ENCODE results near the gene OSBPL3.
A peak's percentile ranks its signal among the peaks of the same experiment; 100 is the strongest.

Gene OSBPL3

GRCh38 chr7:24861336-24861735 is 118.6 kb downstream of the OSBPL3 start:
- no peak for DNase-seq (ENCODE audit: low read depth)

GRCh38 chr7:24860611-24861010 is 119.4 kb downstream of the OSBPL3 start:
- no peak for DNase-seq (ENCODE audit: low read depth)

GRCh38 chr7:24858108-24858977 is 121.6 kb downstream of the OSBPL3 start:
- no peak for DNase-seq (ENCODE audit: low read depth)

DNA sequence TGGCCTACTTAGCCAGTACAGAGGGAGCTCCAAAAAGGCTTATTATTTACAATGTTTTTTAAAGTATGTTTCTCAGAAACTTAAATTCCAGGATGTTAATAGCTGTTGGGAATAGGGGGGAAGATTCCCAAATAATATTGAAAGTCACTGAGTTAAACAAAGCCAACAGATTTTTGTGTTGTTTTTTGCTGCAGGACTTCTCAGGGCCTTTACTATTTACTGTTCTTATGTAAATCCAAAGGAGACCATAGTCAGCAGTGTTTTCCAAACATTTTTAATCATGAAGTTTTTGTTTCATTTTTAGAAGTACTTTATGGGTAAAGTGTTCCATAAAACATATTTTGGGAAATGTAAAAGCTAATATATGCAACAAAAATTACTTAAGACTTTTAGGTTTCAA is 122.4 kb downstream of the OSBPL3 start:
- DNase-seq (ENCODE audit: low read depth): no peak

DNA sequence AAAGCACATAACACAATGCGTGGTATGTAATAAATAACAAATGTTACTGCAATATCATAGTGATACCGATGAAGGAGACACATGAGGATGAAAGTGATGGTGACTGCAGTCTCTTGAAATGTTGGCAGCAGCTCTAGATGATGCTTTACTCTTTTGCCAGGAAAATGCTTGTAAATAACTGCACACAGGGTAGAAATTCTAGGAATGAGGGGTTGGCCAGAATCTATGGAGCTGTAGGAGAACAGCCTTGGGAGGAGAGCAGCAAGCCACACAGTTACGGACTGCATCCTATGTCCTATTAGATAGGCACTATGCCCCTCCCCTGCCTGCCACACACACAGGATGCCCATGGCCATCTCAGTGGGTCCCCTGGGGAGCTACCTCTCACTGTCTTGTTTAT is 125.1 kb downstream of the OSBPL3 start:
- DNase-seq (ENCODE audit: low read depth): no peak

DNA sequence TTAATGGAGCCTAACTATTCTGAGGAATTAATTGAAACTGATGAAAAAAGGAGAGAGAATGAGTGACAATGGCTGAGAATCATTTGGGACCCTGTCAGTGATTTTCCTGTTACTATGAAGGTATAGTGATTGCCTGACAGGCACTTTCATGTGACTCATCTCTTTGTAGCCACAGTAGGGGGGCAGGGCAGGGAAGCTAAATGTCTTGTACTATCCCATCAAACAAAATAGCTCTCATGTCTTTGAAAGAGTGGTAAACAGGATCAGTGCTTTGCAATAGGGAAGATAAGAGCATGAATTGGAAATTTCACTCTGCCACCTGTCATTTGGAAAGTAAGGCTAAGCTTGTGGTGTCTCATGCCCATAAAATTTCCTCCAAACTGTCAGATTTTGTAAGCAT is 128.2 kb downstream of the OSBPL3 start:
- DNase-seq (ENCODE audit: low read depth): peak; percentile 62

DNA sequence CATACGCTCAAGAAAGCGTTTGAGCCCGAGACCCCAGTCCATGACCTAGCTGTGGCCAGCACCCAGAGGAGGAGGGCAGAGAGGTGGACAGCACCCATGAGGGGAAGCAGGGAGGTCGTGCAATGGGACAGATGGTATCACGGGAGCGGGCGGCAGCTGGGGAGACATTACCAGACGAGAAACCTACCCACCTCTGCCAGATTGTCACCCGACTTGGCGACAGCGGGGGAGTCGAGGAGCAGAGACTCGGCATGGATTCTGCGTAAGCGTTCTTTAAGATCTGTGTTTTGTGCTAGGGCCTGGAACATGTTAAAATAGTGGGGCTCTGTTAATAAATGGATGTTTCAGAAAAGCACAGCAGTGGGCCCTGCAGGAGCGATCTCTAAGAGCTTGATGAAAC is 131.1 kb downstream of the OSBPL3 start:
- DNase-seq (ENCODE audit: low read depth): no peak

GRCh38 chr7:24847754-24848153 is 132.2 kb downstream of the OSBPL3 start:
- DNase-seq (ENCODE audit: low read depth): no peak

- no peak for DNase-seq (ENCODE audit: low read depth)
Measured at GRCh38 chr7:24843821-24844434, 136.1 kb downstream of the OSBPL3 start.

- DNase-seq (ENCODE audit: low read depth): peak; percentile 48
Measured at GRCh38 chr7:24842449-24843241, 137.3 kb downstream of the OSBPL3 start.

GRCh38 chr7:24842029-24842428 is 137.9 kb downstream of the OSBPL3 start:
- no peak for DNase-seq (ENCODE audit: low read depth)

DNA sequence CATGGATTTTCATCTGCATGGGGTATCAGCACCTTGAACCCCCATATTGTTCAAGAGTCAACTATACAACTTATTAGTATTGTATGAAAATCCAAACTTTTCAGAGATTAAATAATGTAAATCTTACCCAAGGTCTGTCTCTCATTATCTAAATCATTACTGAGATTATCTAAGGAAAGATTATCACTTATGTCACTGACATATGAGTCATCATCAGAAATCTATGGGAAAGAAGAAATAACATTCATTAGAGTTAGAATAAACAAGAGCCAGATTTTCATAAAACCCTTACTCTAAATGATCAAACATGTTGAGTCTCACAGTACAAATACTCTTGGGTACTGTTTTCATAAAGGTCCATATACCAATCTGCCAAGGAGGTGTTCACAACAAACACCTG is 139.4 kb downstream of the OSBPL3 start:
- no peak for DNase-seq (ENCODE audit: low read depth)

- no peak for DNase-seq (ENCODE audit: low read depth)
Measured at GRCh38 chr7:24836084-24836483, 143.9 kb downstream of the OSBPL3 start.

DNA sequence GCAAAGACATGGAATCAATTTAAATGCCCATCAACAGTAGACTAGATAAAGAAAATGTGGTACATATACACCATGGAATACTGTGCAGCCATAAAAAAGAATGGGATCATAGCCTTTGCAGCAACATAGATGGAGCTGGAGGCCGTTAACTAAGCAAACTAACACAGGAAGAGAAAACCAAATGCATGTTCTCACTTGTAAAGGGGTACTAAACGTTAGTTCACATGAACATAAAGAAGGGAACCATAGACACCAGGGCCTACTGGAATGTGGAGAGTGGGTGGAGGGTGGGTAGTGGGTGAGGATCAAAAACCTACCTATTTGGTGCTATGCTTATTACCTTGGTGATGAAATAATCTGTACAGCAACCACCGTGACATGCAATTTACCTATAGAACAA is 144.3 kb downstream of the OSBPL3 start:
- no peak for DNase-seq (ENCODE audit: low read depth)

- no peak for DNase-seq (ENCODE audit: low read depth)
Measured at GRCh38 chr7:24834128-24834798, 145.7 kb downstream of the OSBPL3 start.

DNA sequence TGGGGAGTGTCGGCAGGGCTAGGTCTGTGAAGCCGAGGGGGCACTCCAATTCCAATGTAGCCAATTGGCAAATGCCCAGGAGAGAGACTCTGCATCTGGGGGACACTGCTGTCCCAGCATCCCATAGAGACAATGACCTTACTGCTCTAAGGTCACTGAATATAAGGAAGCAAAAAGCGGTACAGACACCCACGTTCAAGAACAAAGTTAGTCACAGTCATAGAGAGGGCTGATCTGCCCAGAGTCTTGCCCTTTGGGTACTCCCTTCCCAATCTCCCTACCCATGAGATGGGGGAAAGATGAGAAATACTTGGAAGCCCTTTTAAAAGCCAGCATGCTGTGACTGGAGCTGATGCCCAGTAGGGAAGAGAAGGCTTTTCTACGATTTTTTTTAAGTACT is 146.4 kb downstream of the OSBPL3 start:
- DNase-seq (ENCODE audit: low read depth): no peak

DNA sequence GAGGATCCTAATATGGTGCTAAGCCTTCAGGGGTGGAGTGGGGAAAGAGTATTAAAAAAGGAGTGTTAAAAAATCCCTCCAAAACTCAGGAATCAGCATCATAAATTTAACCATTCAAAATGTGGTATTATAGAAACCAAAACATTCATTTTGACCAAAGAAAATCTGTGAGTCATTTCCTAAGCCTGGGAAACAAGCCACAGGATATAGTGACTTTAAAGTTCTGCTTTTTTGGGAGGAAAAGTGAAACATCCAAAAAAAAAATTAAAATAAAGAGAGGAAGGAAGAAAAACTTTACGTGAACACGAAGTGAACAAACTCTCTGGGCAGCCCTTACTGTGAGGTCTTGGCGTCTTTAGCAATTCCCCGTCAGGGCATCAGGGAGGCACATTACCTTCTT is 148.7 kb downstream of the OSBPL3 start:
- DNase-seq (ENCODE audit: low read depth): peak; percentile 83

DNA sequence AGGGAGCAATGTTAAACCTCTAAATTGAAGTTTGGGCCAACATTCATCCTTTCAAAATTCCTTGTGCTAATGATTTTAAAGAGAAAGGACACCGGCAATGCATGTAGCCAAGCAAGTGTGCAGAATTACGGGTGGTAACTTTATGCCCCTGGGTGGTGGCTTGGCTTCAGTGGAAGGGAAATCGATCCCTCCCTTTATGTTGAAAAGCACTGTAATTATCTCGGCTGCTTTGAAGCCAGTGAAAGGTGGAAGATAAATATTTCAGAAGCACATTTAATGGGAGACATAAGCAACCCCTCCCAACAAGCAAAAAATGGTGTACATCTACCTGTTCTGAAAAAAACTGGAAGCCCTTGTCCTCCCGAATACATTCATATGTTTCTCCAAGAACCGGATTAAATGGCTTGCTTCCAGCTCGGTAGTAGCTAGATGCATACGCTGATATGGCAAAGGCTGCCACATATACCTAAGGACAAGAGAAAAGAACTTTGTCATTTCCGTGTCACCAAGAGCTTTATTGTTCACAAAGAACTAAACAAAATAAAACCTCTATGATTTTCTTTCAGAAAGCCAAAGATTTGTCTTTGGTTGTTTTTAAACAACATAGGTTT is 149.4 kb downstream of the OSBPL3 start:
- no peak for DNase-seq (ENCODE audit: low read depth)

DNA sequence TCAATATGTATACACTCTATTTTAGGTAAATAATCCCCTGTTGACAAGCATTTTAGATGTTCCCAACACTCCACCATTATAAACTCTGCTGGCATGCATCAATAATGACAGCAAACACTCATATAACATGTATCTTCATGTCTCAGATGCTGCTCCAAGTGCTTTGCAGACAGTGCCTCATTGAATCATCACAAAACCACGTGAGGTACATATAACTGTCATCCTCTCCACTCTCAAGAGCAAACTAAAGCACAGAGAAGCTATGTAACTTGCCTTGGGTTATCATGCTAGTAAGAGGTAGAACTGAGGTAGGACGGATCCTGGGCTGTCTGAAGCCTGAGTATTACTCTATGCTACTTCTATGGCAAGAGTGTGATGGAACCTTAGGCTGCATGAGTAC is 150.2 kb downstream of the OSBPL3 start:
- DNase-seq (ENCODE audit: low read depth): peak; percentile 47

- no peak for DNase-seq (ENCODE audit: low read depth)
Measured at GRCh38 chr7:24828891-24829661, 150.9 kb downstream of the OSBPL3 start.

GRCh38 chr7:24827589-24827988 is 152.4 kb downstream of the OSBPL3 start:
- peak; percentile 82 for DNase-seq (ENCODE audit: low read depth)

Measured in ELR (cell line).